NCI-H1417 (cell line): Measurements from ENCODE around the gene TWIST2.

Source experiments
- DNase-seq, 3 experiments: peaks; one replicate each; lab custom pipeline; 2025; lab: John Stamatoyannopoulos, UW

TWIST2 gene

DNA sequence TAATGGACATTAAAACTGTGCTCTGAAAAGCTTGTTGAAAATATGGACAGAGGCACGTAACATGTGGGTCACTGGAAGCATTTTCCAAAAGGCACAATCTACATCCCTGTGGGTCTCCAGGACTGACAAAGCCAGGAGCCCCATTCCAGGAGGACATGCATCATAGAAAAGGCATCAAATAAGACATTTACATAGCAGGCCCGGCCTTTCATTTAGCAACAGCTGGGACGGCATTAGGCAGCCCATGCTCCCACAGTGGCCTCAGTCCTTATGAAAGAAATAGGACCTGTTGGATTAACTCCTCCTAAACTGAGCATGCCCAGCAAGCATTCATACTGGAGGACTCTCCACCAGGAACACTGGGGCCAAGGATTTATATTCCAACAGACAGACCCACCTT is 72.2 kb downstream of the TWIST2 start:
- no peak for DNase-seq

DNA sequence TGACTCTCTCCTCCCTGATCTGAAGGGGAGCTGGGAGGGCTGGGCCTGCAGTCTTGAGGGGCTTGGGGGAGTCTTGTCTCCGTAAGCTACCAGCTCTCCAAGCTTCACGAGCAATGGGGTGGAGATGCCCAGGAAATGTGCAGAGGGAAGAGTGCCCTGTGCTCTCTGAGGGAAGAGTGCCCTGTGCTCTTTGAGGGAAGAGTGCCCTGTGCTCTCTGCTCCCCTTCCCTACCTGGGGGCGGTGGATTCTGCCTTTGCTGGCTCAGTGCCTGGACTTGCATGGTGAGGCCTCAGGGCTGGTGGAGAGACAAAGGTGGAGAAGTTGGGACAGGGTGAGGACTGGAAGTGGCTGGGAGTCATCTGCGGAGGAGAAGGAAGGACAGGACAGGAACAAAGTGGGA is 72.7 kb downstream of the TWIST2 start:
- DNase-seq = no peak

DNA sequence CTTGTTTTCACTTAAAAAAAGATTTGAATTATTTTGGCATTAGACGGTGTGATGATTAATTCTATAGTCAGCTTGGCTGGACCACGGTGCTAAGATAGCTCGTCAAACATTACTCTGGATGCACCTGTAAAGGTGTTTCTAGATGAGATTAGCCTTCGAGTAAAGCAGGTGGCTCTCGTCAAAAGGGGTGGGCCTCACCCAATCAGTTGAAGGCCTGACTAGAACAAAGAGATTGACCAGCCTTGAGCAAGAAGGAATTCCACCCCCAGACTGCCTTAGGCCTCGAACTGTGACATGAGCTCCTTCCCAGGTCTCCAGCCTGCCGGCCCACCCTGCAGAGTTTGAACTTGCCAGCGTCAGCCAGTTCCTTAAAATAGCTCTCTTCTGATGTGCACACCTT is 73.4 kb downstream of the TWIST2 start:
- DNase-seq = no peak

DNA sequence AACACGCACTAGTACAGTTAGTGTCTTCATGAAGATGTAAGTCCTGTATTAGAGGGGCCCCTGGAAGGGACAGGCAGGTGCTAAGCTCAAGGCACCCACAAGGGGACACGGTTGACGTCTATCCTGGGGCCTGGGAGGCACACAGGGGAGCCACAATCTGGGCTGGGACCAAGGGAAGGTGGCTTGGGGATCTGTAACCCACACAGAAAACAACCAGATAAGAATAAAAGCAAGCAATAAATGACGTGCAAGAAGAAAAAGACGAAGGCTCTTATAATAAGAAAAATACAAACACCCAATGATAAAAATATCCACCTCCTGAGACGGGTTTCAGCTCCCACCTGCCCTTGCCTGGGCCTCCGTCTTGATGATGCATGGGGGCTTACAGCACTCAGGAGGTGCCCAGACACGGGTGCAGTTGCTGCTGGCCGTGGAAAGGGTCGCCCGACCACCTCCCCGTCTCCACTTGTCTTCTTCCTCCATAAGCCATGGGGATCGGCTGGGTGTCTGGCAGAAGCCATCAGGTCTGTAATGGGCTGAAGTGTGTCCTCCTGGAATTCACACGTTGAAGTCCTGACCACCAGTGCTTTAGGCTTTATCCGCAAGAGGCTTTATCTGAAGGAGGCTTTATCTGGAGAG is 73.9 kb downstream of the TWIST2 start:
- DNase-seq = no peak

DNA sequence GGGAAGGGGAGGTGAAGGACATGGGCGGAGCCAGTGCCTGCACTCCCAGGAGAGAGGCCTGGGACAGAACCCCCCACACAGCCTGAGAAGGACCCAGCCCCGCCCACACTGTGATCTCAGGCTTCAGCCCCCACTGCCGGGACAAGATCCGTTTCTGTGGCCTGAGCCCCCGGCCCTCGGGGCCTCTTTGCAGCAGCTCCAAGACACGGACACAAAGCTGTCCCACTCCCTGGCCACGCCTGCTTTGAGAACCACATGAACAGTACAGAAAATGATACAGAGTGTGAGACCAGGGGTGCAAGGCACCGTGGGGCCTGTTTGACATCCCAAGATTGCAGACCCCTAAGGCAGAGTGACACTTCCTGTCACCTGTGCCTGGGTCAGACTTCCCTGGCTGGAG is 74.5 kb downstream of the TWIST2 start:
- DNase-seq = no peak

DNA sequence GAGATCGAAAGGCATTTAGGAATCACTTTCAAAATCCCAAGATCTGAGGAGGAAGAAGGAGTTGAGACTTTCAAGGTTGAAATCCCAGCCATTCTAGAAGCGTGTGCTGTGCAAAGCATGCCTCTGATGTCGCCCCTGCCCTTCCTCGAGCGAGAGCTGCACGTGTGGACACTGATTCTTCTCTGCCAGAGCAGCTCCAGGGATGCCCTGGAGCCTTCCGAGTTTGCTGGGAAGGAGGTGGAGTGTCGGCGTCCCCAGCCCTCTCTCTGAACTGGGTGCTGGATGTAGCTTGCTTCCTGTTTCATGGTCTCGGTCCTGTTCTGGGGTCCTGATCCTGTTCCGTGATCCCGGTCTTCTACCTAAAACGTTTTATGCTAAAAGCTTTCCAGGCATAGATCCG is 76.1 kb downstream of the TWIST2 start:
- no peak for DNase-seq

DNA sequence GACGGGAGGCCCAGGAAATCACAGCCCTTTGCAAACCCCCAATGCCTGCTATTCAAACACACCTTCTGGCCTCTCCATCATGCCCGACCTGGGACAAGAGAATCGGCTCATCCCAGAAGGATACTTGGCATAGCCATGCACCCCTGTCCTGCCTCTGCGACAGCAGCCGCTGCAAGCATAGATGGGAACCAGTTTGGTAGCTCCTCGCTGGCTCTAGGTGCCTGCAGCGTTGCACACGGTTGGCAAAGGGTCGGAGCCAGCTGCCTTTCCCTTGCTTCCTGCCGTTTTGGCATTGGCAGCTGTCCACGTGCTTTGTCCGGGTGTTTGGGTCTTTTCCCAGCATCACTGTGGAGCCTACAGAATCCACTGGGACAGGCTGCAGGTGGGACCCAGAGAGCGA is 76.9 kb downstream of the TWIST2 start:
- DNase-seq = no peak

DNA sequence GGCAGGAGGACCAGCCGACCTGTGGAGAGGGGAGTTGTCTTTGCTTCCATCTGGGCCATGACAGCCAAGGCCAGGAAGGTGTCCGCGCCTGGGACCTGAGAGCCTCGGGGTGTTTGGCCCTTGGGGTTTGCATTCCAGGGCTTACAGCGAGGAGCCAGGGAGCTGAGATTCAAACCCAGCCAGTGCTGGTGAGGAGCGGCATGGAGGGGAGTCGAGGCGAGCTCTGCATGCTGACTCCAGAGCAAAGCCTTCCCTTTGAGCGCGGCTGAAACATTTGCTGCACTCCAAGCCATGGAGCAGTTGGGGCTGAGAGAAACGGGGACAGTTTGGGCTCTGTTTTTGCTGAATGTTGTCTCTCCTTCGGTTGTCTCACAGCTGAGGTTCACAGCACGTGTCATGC is 77.4 kb downstream of the TWIST2 start:
- DNase-seq = no peak

DNA sequence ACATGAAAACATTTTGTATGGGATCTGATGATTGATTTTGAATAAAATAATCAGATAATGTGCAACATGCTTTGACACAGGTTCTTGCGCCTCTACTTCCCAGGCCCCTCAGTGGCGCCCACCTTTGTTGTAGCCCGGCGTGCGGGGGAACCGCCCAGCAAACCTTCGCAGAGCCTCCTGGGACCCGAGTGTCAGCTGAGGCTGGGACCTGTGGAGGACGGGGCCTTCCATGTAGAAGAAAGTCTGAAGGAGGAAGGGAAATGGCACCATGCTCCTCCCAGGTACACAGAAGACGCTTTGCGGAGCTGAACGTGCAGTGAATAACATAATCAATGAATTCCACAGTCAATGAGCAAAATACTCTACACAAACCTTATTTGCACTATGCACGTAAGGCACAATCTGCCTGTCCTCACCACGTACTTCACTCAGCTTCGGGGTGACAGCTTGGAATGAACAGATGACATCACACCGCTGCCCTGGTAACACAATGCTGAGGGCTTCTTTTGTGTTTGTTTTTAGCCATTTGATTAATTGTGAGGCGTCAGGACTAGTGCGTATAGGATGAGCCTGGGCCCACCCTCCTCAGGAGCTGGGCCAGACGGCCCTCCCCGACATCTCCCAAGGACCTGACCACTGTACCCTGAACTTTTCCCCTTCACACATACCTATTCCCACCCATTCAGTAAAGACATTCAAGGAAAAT is 78.1 kb downstream of the TWIST2 start:
- DNase-seq = no peak

DNA sequence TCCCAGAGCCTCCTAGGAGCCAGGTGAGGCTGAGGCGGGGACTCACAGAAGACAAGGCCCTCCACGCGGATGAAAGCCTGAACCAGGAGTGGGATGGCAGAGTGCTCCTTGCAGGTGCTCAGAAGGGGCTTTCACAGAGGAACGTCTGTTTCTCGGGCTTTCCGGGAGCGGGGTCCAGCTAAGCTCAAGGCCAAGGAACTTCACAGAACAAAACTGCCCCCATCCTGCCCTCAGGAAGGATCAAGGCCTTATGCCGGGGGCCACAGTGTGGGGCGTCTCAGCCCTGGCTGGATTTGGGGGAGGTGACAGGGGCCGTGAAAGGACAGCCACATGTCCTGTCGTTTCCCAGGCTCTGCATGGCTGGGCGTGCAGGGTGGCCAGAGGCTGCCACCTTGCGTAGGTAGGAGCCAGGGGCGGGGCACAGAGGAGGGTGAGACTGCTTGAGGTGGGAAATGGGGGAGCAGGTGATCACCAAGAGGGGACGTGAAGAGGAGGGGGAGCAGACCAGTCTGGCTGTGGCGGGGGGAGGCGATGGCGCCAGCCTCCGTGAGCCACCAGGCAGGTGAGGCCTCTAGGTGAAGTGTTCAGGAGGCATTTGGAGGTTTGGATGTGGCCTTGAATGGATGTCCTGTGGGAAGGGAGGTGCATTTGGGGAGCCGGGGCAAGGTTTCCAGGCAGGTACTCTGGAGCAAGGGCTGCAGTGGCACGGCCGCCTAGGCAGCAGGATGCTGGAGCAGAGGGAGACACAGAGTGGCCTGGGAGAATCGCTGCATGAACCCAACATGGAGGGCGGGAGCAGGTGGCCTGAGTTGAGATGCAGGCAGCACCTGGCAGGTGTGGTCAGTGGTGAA is 79.1 kb downstream of the TWIST2 start:
- no peak for DNase-seq

DNA sequence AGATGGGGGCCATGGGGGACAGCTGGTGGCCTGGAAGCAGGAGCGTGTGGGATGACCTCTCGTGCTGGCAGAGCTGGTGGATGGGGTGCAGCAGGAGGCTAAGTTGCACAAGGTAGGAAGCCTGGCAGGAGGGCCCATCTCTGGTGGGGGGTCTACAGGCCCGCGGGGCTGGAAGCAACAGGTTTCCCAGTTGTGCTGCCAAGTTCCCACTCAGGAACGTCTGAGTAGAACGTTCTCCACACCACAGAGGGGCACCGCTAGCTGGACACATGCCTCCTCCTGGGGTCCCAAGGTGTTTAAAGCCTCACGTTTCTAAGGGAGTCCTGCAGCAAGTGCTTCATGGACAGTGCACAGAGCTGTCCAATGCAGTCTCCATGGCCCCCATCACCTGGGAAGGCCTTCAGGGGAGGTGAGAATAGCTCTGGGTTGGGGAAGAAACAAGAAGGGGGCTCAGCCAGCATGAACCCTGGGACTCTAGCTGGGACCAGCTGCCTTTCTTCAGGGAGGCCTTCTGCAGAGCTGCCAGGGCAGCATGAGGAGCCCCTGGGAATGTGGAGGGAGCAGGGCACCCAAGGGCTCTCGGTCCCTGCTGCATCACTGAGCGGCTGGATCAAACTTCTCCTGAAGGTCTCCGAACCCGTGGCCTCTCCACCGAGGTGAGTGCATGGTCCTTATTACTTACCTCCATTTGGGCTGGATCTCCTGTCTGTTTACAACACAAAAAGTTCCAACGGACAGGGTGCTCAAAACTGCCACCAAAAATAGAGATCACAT is 80.0 kb downstream of the TWIST2 start:
- DNase-seq = no peak

DNA sequence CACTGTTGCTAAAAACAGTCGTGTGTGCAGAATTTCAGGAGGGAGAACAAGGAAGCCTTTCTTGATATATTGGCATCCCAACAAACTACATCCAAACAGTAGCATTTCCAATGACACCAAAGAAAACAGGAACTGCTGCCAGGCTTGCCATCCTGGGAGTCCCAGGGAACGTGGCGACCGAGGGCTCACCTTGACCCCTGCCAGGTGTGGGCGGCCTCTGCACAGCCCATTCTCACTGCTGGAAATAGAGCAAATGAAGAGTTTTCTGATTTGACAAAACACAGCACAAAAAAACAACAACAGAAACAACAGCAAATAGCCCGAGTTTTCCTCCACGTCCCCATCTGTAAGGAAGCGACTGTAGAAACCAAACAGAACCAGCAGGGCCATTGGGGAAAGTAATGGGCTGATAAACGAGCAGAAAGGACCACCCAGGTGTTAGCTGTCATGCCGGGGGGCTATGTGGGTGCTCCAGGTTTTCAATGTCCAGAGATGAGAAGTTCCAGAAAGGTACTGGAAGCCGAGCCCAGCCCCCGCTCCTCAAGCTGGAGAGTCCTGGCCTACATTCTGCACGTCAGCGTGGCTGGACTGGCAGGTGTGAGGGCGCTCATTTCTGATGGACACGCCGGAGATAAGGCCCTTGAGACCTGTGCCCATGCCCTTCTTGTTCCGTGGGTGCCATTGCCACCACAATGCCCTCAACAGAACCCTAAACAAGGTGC is 80.8 kb downstream of the TWIST2 start:
- no peak for DNase-seq

DNA sequence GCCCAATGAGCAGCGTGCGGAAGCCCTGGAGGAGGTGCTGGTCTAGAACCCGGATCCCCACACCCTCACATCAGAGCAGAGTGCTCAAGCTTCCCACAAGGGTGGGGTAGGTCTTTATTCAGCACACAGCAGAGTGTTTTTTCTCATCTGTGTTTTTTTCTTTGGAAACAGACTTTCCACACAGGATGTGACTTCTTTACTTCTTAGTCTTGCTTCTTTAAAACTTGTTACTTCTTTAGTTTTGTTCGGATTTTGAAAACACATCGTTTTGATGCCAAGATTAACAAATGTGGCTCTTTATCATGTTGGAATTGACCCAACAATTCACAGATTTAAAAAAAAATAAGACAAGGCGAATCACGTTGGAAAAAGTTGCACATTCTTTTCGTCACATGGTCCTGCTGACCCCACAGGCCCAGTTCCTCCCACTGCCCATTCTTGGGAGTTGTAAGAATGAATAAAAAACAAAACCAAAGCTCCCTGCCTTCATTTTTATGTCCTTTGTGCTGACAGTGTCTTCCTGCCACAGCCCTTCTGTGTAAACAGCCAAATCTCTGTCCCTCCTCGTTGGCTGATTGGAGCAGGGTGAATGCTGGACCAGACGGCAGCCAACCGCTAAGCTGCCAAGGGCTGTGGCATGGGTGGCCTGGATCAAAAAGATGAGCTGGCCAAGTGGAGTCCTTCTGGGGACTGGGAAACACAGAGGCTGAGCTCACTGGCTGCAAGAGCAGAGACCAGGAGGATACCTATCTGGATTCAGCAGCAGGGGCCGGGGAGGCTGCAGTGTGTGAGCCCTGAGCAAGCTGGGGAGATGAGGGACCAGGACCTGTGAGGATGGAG is 81.6 kb downstream of the TWIST2 start:
- DNase-seq = no peak

DNA sequence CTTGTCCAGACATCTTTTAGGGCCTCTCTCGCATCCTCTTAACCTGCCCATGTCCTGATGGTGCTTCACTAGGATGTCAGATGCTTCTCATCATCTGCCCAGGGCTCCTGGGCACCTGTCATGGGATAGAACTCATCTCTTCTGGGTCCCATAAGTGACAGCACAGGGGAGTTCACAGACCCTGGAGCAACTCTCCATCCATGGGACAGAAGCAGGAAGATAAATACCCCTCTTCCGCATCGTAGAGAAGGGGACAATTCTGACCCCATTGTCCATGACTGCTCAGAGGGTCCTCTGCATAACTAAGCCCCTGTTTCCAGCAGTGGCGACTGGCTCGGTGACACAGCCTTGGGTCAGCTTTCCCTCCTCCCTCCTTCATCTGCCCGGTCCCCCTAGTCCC is 82.3 kb downstream of the TWIST2 start:
- no peak for DNase-seq

DNA sequence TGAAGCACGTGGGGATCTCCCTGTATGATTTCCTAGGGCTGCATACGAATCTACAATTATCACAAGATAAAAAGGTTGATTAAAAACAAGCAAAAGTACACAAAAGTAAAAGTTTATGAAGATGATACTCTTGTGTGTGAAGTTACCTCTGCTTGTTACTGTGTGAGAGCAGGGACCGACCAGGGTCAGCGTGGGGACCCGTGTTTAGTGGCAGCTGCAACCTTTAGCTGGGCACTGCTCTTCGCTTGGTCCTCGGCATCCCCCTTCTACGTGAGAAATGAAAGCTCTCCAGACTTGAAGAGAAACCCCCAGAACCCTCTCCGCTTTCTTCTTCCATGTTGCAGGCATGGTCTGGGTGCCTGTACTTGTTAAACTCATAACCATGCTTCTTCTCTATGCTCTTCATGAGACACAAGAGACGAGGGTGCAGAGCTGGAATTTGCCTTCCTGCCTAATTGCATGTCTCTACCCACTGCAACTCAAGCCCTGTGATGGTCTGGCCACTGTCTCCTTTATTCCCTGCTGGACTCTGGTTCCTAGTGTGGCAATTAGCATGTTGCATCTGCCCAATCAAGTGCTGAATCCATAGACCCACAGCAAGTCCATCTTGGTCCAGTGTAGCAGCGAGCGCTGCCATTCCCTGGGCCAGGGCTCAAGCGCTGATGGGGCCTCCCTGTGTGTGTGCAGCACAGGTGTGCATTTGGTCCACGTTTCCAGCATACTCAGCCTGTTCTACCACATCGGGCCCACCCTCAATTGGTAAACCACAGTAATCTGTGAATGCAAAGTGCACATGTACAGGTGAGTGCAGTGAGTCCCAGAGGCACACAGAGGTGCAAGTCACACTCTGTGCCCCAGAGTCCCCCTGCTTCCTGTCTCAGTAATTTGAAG is 88.5 kb downstream of the TWIST2 start:
- DNase-seq = no peak

DNA sequence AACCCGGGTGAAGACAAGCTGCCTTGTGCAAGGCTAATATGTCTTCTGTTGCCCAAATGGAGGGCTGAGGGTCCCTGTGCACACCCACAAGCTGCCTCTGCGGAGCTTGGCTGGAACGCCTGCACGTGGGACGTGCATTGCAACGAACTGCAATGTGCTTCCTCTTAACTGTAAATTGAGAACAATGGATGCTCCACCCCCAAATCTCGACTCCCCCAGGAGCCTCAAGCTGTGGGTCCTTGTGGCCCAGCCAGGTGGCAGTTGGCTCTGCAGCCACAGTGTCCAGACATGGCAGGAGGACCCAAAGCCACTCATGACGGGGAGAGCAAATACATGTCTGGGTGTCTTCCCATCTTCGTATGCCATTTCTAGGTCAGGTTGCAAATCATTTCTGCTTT is 90.1 kb downstream of the TWIST2 start:
- no peak for DNase-seq

DNA sequence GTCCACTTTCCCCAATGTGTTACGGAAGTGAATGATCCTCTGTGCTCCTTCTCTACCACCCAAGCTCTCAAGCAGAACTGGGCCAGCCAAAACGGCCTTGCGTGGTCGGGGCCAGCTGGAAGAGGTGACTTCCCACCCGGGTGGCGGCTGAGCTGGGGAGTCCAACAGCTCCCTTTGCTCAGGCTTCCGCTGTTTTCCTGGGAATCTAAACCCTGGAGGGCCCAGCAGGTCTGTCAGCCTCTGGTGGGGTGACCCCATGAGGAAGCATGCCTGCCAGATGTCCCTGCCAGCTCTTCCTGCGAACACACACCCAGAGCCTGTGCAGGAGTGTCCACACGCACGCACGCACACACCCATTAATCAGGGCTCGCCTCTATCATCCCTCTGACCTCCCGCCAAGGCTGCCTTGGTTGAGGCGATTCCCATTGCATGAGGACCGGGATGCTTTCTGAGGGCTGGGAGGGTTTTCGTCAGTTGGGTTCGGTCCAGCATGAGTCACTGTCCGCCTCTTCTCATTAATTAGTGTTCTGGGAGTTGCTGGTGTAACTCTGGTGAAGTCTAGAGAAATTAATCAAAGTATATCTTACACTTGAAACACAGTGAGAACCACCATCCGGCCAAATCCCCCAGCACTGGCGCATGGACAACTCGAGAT is 90.6 kb downstream of the TWIST2 start:
- no peak for DNase-seq

DNA sequence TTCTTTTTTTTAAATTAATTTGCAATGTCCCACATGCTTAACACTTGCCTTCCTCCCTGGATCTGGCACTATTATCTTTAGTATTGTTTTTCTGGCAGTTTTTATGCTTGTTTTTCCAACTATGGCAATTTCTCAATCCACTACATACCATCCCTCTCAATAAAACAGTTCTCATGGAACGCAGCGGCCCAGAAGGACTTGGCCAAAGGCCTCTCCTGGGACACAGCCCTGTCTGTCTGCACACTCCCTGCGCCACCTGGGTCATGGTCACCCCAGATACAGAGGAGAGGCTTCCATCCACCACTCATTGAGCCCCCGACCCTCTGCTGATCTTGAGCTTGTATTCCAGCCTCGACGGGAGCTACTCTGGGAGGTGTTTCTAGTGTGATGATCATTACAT is 91.2 kb downstream of the TWIST2 start:
- DNase-seq = no peak
